Measurements from ENCODE around the gene OGN.
"Not testable (repeated sequence)": the region's sequence is repeated elsewhere in the genome, so short reads cannot be mapped to it uniquely, and the experiment has no call there.

Gene OGN, protein sequence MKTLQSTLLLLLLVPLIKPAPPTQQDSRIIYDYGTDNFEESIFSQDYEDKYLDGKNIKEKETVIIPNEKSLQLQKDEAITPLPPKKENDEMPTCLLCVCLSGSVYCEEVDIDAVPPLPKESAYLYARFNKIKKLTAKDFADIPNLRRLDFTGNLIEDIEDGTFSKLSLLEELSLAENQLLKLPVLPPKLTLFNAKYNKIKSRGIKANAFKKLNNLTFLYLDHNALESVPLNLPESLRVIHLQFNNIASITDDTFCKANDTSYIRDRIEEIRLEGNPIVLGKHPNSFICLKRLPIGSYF

DNA sequence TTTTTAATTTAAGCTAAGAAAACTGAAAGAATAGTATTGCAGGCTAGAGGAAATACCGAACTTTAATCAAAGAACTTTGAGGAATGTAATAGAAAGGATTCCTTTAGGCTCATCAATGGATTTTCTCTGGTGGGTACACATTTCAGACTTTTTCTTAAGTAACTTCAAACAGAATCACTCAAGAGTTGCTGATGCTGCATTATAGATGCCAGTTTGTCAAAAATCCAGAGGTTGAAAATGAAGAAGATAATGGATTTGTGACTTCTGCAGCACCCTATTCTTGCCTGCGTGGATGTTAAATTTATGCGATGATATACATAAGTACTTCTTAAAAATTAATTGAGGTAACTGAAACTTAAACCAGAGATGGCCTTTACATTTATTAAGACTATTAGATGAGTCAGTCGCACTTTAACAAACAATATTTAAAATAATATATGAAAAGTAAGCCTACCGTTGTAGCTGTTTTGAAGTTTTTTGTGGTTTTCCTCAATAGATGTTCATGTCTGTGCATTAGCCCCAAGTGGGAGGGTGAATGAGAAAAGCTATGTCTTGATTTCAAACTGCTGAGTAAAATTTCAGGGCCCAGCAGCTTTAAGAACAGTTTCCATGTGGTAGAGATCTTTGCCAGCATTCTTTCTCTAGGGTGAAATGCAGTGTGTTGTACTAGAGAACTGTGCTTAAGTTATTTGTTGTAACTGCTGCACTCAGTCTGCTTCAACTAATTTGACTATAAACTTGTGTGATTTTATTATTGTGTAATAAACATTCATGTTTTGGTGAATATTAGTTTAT, at the start of gene OGN:
OGN (minus strand) TSS at position 537 of the 795 bp plus-strand sequence. CDS start 1,171 bp downstream, outside the sequence.
- no peak for DNase-seq (ENCODE audit: low spot score)

DNA sequence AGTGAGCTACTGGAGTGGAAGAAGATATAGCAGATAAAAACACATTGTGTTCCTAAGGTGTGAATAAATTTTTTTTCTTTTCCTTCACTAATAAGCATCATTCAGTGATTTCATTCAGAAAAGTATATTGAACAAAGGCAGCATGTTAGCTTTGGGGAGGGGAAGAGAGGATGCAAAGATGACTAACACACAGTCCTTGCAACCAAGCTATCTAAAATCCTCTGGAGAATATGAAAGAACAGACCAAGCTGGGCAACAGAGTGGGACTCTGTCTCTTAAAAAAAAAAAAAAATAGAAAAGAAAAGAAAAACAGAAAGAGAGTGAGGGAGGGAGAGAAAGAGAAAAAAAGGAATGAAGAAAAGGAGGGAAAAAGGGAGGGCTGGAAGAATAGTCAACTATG, 42.2 kb upstream of the OGN start:
- DNase-seq (ENCODE audit: low spot score) = no peak

- no peak for DNase-seq (ENCODE audit: low spot score)
Observed at GRCh38 chr9:92444841-92445240, 40.5 kb upstream of the OGN start.

DNA sequence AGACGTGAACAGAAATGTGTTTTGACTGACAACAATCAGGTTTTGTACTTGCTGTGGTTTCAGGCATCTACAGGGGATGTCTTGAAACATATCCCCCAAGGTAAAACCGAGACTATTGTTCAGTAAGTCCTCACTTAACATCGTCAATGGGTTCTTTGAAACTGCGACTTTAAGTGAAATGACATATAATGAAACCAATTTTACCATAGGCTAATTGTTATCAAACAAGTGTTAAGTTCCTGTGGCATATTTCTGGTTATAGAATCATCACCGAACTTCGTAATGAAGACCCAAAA, 36.3 kb upstream of the OGN start:
- no peak for DNase-seq (ENCODE audit: low spot score)

DNA sequence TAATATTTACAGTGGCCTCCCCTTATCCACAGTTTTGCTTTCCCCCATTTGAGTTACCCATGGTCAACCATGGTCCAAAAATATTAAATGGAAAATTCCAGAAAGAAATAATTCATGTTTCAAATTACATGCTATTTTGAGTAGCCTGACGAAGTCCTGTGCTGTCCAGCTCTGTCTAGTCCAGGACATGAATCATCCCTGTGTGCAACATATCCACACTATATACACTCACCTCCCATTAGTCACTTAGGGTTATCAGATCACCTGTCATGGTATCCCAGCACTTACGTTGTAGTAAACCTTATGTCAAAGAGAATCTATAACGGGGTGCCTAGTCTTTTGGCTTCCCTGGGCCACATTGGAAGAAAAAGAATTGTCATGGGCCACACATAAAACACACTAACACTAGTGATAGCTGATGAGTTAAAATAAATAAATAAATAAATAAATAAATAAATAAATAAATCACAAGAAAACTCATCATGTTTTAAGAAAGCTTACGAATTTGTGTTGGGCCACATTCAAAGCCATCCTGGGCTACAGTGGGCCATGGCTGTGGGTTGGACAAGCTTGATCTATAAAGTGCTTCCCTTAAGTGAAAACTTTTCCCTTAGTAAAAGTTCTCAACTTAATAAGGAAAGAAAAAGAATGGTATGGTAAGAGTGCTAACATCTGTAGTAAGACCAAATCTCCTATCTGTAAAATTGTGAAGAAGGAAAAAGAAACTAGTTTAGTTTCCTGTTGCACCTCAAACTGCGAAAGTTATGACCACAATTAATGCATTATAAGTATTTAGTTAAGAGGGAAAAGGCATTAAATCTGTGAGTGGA, 35.8 kb upstream of the OGN start:
- DNase-seq (ENCODE audit: low spot score) = peak; percentile 37

- no peak for DNase-seq (ENCODE audit: low spot score)
Observed at GRCh38 chr9:92438900-92439526, 34.6 kb upstream of the OGN start.

GRCh38 chr9:92435263-92435662, 30.9 kb upstream of the OGN start:
- DNase-seq (ENCODE audit: low spot score) = no peak

GRCh38 chr9:92432972-92433548, 28.7 kb upstream of the OGN start:
- DNase-seq (ENCODE audit: low spot score) = no peak

- DNase-seq (ENCODE audit: low spot score) = no peak
Observed at GRCh38 chr9:92432350-92432749, 28.0 kb upstream of the OGN start.

DNA sequence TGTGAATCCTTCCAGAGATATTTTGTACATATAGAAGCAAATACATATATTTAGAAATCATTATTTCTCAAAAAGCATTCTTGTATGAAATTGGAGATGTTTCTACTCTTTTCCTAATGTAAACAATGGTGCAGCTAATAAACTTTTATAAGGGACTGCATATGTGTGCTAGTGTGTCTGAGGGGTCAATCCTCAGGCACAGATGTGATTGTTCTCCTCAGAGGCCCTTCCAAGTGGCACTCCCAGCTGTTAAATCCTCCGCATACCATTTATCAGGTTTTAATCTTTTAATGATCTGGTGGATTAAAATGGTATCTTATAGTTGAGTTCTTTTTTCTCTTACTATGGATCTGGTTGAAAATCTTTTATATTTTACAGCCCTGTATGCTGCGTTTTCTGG, 25.5 kb upstream of the OGN start:
- no peak for DNase-seq (ENCODE audit: low spot score)

DNA sequence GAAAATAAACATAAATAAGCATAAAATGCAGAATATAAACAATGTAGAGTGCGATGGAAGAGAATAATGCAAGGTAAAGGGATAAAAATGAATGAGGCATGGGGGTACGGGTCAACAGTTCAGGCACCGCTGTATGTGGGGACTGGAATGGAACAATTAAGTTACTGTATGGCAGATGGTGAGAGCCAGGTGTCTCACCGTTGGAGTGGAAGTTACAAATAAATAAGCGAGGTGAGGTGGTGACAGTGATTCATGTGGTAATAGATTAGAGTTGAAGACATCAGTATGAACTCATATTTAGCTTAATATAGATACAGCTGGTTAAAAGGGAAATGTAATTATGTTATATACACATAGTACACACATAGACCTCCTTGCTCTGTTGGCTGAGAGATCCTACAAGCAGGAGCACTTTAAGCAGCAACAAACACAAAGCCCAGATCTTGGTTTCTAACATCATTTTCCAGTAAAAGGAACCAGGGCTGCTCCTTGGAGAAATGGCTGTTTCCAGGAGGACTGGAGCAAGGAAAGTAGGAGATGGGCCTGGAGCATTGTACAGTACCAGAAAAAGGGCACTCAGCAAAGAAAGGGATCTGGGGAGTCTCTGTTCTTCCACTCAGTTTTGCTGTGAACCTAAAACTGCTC, 22.2 kb upstream of the OGN start:
- DNase-seq (ENCODE audit: low spot score) = no peak

GRCh38 chr9:92425474-92425873, 21.1 kb upstream of the OGN start:
- no peak for DNase-seq (ENCODE audit: low spot score)

DNA sequence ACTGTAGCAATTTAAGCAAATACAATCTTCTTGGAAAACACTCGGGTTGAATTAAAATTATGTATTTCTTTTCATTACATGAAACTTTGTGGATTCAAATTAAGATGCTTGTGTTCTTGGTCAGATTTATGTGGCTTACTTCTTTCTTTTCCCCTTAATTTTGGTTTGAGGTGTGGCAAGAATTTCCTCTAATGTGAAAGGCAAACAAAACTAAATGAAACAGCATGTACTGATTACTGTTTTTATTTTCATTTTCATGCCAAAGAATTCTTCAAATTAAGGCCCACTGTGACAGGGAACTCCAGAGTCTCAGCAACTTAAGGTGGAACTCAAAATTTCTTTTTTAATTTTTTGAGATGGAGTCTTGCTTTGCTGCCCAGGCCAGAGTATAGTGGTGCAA, 20.0 kb upstream of the OGN start, which contains the start of gene OMD:
OMD (minus strand) TSS at position 132 of the 400 bp plus-strand sequence. CDS start 6,913 bp downstream, outside the sequence.
- DNase-seq (ENCODE audit: low spot score) = no peak

DNA sequence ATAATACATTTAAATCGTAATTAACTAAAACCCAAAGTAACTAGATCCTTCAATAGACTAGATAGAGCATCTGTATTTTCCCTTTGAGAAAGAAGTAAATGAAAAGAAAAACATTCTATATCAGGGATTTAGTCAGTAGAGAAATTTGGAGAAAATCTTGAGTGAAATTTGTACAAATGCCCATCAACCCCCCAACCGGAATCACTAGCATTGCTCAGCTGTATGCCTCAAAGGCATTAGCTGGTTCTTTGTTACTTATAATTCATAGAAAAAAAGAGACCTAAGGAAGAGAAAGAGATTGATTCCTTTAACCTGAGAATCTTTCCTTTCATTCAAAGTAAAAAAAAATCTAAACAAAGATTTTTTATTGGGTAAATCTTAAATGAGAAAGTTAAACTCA, 19.2 kb upstream of the OGN start:
- DNase-seq (ENCODE audit: low spot score) = no peak

DNA sequence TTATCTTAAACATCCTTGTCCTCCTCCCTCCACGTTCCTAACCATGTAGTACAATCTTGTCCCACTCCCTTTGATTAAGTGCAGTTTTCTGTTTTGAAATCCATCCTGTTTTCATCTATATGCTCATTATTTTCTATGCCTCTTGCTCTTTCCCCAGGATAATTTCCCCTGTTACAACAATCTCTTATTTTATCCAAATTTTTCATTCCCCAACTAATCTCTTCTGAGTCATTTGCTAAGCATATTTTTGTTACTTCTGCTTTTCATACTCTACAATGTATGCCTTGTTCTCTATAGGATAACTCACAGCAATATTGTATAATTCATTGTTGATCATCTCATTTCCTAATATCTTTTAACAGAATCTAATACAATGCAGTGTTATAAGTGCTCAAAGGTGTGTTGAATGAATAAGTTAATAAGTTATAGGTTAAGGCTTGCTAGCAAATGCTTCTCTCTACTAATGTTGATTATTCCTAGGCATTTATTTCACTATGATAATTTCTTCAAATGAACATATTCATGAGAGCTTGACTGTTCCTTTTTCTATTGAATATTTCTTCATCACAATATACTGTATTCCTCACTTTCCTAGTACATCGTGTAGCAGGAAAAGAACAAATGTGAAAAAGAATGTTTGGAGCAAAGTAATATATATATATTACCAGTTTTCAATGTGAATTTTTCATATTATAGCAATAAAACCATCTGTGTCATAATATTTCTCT, 18.4 kb upstream of the OGN start:
- no peak for DNase-seq (ENCODE audit: low spot score)

DNA sequence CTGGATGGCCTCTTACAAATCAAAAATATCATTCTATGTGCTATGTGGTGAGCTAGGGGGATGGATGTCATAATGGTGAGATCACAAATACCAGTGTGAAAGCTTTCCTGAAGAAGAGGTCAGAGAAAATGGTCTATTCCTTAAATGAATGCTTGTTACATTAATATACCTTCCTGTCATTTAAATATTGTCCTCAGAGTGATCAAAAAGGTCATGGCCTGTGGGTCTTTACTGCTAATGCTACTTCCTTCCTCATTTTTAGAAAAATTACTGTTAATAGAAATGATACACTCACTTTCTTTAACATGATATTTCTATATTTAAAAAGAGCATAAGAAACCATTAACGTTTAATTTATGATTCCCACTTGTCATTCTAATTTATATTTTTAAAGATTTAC, 10.2 kb upstream of the OGN start:
- DNase-seq (ENCODE audit: low spot score) = no peak

DNA sequence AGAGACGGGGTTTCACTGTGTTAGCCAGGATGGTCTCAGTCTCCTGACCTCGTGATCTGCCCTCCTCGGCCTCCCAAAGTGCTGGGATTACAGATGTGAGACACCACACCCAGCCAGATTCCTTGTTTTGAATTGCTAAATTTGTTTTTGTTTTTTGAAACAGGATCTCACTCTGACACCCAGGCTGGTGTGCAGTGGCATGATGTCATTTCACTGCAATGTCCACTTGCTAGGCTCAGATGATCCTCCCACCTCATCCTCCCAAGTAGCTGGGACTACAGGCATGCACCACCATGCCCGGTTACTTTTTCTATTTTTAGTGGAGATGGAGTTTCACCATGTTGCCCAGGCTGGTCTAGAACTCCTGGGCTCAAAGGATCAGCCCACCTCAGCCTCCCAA, 6.8 kb upstream of the OGN start:
- DNase-seq (ENCODE audit: low spot score) = not testable (repeated sequence)

DNA sequence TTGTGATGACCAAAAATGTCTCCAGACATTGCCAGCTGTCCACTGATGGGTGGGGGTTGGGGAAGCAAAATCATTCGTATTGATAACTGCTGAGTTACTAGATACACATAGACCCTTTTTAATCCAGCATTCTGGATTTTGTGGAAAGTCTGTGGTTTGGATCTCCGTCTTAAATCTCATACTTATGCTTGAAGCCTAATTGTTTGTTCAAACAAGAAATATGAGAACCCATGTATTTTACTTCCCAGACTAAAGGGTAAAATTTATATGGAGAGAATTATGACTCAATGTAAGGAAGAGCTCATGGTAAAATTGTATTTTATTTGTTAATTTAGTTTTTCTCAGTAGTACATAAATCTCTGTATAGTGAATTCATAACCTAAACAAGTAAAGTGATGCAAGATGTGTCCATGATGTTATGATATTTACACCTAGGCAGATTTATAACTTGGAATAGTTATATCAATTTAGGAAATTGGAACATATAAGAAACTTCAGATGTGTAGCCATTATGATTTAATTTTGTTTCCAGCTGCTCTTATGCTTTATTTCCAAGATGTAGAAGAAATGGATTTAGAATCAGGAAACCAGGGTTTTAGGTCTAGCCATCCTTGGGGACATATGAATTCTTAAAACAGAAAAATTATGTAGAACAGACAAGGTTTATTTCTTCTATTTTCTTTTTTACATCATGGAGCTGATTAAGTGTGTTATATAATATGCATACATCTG, 4.5 kb upstream of the OGN start:
- DNase-seq (ENCODE audit: low spot score) = no peak

GRCh38 chr9:92407818-92408217, 3.4 kb upstream of the OGN start:
- no peak for DNase-seq (ENCODE audit: low spot score)

GRCh38 chr9:92406477-92406876, 2.1 kb upstream of the OGN start:
- no peak for DNase-seq (ENCODE audit: low spot score)

All from hepatic stellate cell (primary cell).